Upper lobe of left lung (tissue), 6 donors: ENCODE data around the gene PURB. TPM values are rescaled to one million over a fixed set of nuclear protein-coding genes. Genes with fewer than 3 reads are reported as not detected.

Experiments
- ATAC-seq, 2 donors: fragments of 200-7000 bp; cut with Tn5 transposase; one replicate each; pipeline ENCODE4 v1.9.1; 2022; ENCODE audit warnings: mild to moderate bottlenecking in 2 of 2, moderate library complexity in 2 of 2; ENCODE audit not compliant: low FRiP score in 2 of 2
- DNase-seq, 2 donors: peaks; one replicate each; pipeline ENCODE4 v3.0.0-alpha.2; 2019 to 2020
- H3K27ac ChIP-seq, 4 donors: fragments of 200-600 bp; sonication (generic); one replicate each; pipeline ENCODE4 v1.5.1; 2016 to 2019
- H3K27me3 ChIP-seq, 4 donors: fragments of 200-600 bp; sonication (generic); one replicate each; pipeline ENCODE4 v1.5.1; 2017 to 2019
- H3K36me3 ChIP-seq, 4 donors: fragments of 200-600 bp; sonication (generic); one replicate each; pipeline ENCODE4 v1.5.1; 2016 to 2019
- H3K4me1 ChIP-seq, 4 donors: fragments of 200-600 bp; sonication (generic); one replicate each; pipeline ENCODE4 v1.5.1; 2018 to 2019
- H3K4me3 ChIP-seq, 4 donors: fragments of 200-600 bp; sonication (generic); one replicate each; pipeline ENCODE4 v1.5.1; 2017 to 2019; ENCODE audit warnings: mild to moderate bottlenecking in 2 of 4, moderate library complexity in 1 of 4
- H3K9me3 ChIP-seq, 4 donors: fragments of 200-600 bp; sonication (generic); one replicate each; pipeline ENCODE4 v1.5.1; 2018 to 2019
- EP300 ChIP-seq, 4 donors: sonication (generic); formaldehyde crosslinking; IDR thresholded peaks; one replicate each; pipeline ENCODE4 v1.5.1; 2017; ENCODE audit warnings: antibody characterized with exemption in 4 of 4, control low read depth in 2 of 4
- POLR2A ChIP-seq, 4 donors: fragments of 450-650 bp; IDR thresholded peaks; one replicate each; pipeline ENCODE4 v1.5.1; 2016 to 2017; ENCODE audit warnings: antibody characterized with exemption in 4 of 4, mild to moderate bottlenecking in 2 of 4
- POLR2AphosphoS5 ChIP-seq, 2 donors: sonication (generic); formaldehyde crosslinking; IDR thresholded peaks; one replicate each; pipeline ENCODE4 v1.5.1; 2017; ENCODE audit warnings: antibody characterized with exemption in 2 of 2
- WGBS, 2 donors: methylation state at CpG; one replicate each; pipeline ENCODE4 v1.1.5; 2017 to 2018; 5-methylcytosine and 5-hydroxymethylcytosine counted together
- total RNA-seq, 6 donors: library from RNA; depleted of rRNA in 4 of 6; stranded (reverse); fragments of >200 nt in 4 of 6; gene quantifications; one replicate each; pipeline versions ENCODE4 v1.1.0 to v1.2.1, GENCODE V29; 2016 to 2021
- TF ChIP-seq, protein P1 (sequence below), 6 experiments: fragments of 450-650 bp in 4 of 6; fragments of 200-600 bp in 2 of 6; sonication (generic) in 2 of 6; IDR thresholded peaks; one replicate each; pipeline ENCODE4 v1.5.1; 2016 to 2019; ENCODE audit warnings: antibody characterized with exemption in 6 of 6
- donor health status: DM: no; HTN: no; CAD: no; lungs with moderate emphysema.
- donor health status: DM: no; HTN: yes; CAD: no; lungs with severe emphysema.

Gene PURB
- total RNA-seq, 6 donors from 2014 or later: 15.0 to 38.2 (median 21.7) TPM

DNA sequence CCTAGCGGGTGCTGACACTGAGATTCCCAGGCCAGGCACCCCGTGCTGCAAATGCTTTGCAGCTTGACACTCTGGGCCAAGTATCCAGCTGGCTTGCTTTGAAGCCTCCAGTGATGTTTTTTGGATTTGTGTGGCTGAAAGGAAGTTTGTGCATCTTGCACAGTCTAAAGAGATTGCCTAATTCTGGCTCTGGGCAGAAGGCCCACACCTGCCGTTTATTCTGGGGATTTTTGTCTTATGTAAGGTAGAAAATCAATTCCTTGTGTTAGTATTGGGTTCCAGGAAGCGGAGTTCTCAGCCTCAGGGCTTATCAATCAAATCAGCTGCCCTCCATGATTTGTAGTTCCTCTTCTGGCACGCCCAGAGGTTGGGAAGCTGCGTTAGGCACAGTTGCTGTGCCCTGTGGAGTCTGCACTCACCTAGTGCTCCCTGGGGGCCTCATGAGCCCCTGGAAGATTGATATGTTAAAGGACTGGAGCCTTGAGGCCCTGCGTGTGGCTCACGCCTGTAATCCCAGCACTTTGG lies 8.4 kb upstream of the PURB start:
- Histone ChIP-seq H3K4me3 (no peak overlapping the region), H3K4me1 (no peaks in the 10 kb centered on the region), H3K36me3 (no peaks in the 10 kb centered on the region), H3K27me3 (no peaks in the 10 kb centered on the region), H3K27ac (no peak overlapping the region), H3K9me3 (no peaks in the 10 kb centered on the region)
- WGBS, 2 donors: 58 to 74% methylated on average over 8 of the region's 8 CpGs
- ATAC-seq (no peak), DNase-seq (no peak)
- TF ChIP-seq EP300 (IDR thresholded peaks at IDR 0.05): no peak
- TF ChIP-seq, protein P1, sequence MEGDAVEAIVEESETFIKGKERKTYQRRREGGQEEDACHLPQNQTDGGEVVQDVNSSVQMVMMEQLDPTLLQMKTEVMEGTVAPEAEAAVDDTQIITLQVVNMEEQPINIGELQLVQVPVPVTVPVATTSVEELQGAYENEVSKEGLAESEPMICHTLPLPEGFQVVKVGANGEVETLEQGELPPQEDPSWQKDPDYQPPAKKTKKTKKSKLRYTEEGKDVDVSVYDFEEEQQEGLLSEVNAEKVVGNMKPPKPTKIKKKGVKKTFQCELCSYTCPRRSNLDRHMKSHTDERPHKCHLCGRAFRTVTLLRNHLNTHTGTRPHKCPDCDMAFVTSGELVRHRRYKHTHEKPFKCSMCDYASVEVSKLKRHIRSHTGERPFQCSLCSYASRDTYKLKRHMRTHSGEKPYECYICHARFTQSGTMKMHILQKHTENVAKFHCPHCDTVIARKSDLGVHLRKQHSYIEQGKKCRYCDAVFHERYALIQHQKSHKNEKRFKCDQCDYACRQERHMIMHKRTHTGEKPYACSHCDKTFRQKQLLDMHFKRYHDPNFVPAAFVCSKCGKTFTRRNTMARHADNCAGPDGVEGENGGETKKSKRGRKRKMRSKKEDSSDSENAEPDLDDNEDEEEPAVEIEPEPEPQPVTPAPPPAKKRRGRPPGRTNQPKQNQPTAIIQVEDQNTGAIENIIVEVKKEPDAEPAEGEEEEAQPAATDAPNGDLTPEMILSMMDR (IDR thresholded peaks at IDR 0.05): no peak
- TF ChIP-seq POLR2A (IDR thresholded peaks at IDR 0.05): no peak
- TF ChIP-seq POLR2AphosphoS5 (IDR thresholded peaks at IDR 0.05): no peak

DNA sequence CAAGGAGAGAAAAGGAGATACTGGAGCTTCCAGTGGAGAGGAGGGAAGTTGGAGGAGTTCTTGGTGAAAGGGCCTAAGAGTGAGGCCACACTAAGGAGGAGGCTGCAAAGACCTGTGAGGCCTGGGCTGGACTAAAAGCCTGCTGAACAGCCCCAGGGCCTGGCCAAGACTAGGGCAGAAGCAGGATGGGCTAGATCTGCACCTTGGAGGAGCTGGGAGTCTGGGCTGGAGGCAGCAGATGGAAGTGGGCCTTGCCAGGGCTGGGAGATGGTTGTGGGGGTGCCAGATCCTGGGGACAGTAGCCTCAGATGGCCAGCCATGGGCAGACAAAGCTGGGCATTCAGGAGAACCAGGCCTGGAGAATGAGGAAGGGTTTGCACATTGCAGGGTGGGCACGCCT lies 6.5 kb upstream of the PURB start:
- DNase-seq (no peak), ATAC-seq (no peak)
- 95 to 100% methylated on average over 1 of the region's 1 CpG for WGBS, 2 donors

DNA sequence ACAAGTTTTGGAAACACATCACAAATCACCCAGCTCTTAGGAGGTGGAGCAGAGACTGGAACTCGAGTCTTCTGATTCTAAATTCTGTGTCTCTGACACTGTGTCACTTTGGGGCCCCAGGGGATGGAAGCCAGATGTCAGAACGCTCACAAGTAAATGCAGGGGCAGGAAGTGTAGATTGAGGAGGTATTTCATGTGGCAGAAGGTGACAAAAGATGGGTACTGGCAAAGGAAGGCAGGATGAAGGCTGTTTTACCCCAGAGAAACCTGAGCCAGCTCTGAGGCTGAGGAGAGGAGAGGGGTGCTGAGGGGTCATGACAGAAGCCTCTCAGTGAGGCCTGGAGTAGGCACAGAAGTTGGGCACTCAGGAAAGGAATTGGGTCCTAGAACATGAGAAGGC lies 6.0 kb upstream of the PURB start:
- WGBS, 2 donors: 43 to 58% methylated on average over 2 of the region's 2 CpGs
- peaks cover 0 to 3% (median 1%) of the 10 kb centered on the region in 4 donors for H3K4me1 ChIP-seq
- no peak for ATAC-seq
- no peak overlapping the region for H3K4me3 ChIP-seq
- H3K27me3 ChIP-seq: no peaks in the 10 kb centered on the region
- TF ChIP-seq POLR2AphosphoS5 (IDR thresholded peaks at IDR 0.05): no peak
- no peak for TF ChIP-seq EP300 (IDR thresholded peaks at IDR 0.05)
- TF ChIP-seq POLR2A (IDR thresholded peaks at IDR 0.05): no peak
- TF ChIP-seq, protein P1 (IDR thresholded peaks at IDR 0.05): no peak
- no peak for DNase-seq
- H3K36me3 ChIP-seq: no peaks in the 10 kb centered on the region
- no peaks in the 10 kb centered on the region for H3K9me3 ChIP-seq
- peak overlapping the region in 1 of 4 donors; percentile 23 for H3K27ac ChIP-seq

More for the DNA sequence above, 6.5 kb upstream of the PURB start:
- peak overlapping the region in 1 of 4 donors; percentile 23 for H3K27ac ChIP-seq
- no peaks in the 10 kb centered on the region for H3K9me3 ChIP-seq
- H3K36me3 ChIP-seq: no peaks in the 10 kb centered on the region
- TF ChIP-seq POLR2AphosphoS5 (IDR thresholded peaks at IDR 0.05): no peak
- TF ChIP-seq EP300 (IDR thresholded peaks at IDR 0.05): no peak
- TF ChIP-seq, protein P1 (IDR thresholded peaks at IDR 0.05): no peak
- TF ChIP-seq POLR2A (IDR thresholded peaks at IDR 0.05): no peak
- H3K27me3 ChIP-seq: no peaks in the 10 kb centered on the region
- H3K4me1 ChIP-seq: no peaks in the 10 kb centered on the region
- H3K4me3 ChIP-seq: no peak overlapping the region

DNA sequence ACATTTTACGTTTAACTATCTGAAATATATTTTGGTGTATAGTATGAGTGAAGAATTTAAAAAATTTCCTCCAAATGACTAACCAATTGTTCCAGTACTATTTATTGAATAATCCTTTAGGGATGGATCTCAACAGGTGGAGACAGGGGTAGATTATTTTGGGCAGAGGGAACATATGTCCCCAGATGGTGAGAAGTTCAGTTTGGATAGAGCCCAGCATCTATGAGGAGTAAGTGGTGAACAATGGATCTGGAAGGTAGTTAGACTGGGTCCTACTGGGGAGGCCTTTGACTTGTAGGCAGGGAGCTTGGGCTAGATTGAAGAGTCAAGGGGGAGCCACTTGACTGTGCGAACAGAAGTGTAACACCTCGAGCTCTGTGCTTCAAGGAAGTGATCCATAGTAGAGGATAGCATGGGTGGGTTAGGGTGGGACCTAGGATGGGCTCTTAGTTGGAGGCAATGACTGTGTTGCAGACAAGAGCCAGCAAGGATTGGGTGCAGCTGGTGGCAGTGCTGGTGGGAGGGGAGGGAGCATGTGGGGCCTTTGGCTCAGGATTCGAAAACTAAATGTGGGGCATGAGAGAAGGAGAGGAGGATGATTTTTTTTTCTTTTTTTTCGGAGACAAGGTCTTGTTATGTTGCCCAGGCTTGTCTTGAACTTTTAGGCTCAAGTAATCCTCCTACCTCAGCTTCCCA lies 3.9 kb upstream of the PURB start:
- TF ChIP-seq EP300 (IDR thresholded peaks at IDR 0.05) (no peak), POLR2A (IDR thresholded peaks at IDR 0.05) (no peak), POLR2AphosphoS5 (IDR thresholded peaks at IDR 0.05) (no peak)
- TF ChIP-seq, protein P1 (IDR thresholded peaks at IDR 0.05): no peak
- no peak for ATAC-seq
- H3K9me3 ChIP-seq: no peaks in the 10 kb centered on the region
- H3K27ac ChIP-seq: no peak overlapping the region
- no peaks in the 10 kb centered on the region for H3K36me3 ChIP-seq
- no peak for DNase-seq
- H3K4me1 ChIP-seq: peaks cover under 1 to 12% (median 6%) of the 10 kb centered on the region in 4 donors
- WGBS, 2 donors: 80 to 87% methylated on average over 5 of the region's 5 CpGs
- no peaks in the 10 kb centered on the region for H3K27me3 ChIP-seq
- no peak overlapping the region for H3K4me3 ChIP-seq
